ENCODE results near the gene KCNMA1.

KCNMA1 gene

GRCh38 chr10:77361426-77361825, 276.2 kb downstream of the KCNMA1 start:
- no peak for DNase-seq (ENCODE audit: low read depth)
- H3K4me3 ChIP-seq (ENCODE audit: low read depth, low read length), result no peak overlapping the region
- TF ChIP-seq CTCF (IDR thresholded peaks at IDR 0.05; ENCODE audit: insufficient read depth, low read depth, low read length, missing control alignments), result no peak

GRCh38 chr10:77360835-77361234, 276.8 kb downstream of the KCNMA1 start:
- DNase-seq (ENCODE audit: low read depth), result no peak
- no peak for TF ChIP-seq CTCF (IDR thresholded peaks at IDR 0.05; ENCODE audit: insufficient read depth, low read depth, low read length, missing control alignments)
- no peak overlapping the region for H3K4me3 ChIP-seq (ENCODE audit: low read depth, low read length)

- no peak overlapping the region for H3K4me3 ChIP-seq (ENCODE audit: low read depth, low read length)
- no peak for DNase-seq (ENCODE audit: low read depth)
- TF ChIP-seq CTCF (IDR thresholded peaks at IDR 0.05; ENCODE audit: insufficient read depth, low read depth, low read length, missing control alignments), result no peak
Measured at GRCh38 chr10:77359950-77360520, 277.6 kb downstream of the KCNMA1 start.

- DNase-seq (ENCODE audit: low read depth), result no peak
- no peak for TF ChIP-seq CTCF (IDR thresholded peaks at IDR 0.05; ENCODE audit: insufficient read depth, low read depth, low read length, missing control alignments)
- no peak overlapping the region for H3K4me3 ChIP-seq (ENCODE audit: low read depth, low read length)
Measured at GRCh38 chr10:77359287-77359691, 278.3 kb downstream of the KCNMA1 start.

DNA sequence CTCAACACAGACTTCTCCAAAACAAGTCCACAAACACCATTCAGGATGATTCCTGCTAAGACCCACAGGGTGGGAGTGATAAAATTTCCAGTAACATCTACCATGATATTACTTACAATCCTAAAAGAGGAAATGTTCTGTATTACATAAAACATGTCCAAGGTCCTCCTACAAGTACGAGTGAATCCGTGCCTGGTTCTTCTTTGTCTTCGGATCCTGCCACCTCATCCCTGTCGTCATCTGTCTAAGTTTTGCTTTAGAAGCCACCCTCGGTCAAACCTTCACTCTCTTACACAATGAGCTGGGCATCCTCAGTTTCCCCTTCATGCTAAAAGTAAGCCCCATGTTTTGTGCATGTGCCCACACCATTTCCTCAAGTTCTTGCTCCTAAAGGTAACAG, 279.0 kb downstream of the KCNMA1 start:
- no peak overlapping the region for H3K4me3 ChIP-seq (ENCODE audit: low read depth, low read length)
- no peak for TF ChIP-seq CTCF (IDR thresholded peaks at IDR 0.05; ENCODE audit: insufficient read depth, low read depth, low read length, missing control alignments)
- DNase-seq (ENCODE audit: low read depth), result no peak

DNA sequence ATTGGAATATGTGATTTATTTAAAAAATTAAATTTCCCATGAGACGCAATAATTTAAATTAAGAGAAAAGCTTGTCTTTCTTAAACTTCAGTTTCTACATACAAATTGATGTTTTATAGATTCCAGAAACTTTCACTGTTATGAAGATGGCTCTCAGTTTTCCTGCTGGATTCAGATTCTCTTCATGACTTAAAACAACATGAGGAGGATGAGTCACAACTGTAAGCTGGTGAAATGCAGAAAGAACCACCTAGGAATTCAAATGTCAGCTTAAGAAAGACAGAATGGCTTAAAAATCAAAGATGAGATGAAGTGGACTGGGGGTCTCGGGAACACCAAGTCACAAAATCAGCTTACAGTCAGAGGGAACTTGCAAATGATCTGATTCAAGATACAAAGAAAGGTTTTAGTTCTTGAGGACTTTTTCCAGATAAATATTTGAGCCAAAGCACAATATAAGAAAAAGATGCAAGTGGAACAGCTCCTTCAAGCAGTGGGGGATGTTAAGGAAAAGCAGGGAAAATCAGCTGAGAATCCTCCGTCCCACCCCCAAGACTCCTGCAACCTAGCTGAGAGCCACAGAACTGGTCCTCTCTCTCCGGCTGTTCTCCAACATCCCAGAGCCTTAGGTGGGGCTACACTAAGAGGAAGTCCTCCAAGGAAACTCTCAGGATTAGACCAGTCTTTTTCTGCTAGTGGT, 279.8 kb downstream of the KCNMA1 start:
- DNase-seq (ENCODE audit: low read depth), result no peak
- no peak overlapping the region for H3K4me3 ChIP-seq (ENCODE audit: low read depth, low read length)
- TF ChIP-seq CTCF (IDR thresholded peaks at IDR 0.05; ENCODE audit: insufficient read depth, low read depth, low read length, missing control alignments), result no peak

- DNase-seq (ENCODE audit: low read depth), result no peak
- no peak overlapping the region for H3K4me3 ChIP-seq (ENCODE audit: low read depth, low read length)
- TF ChIP-seq CTCF (IDR thresholded peaks at IDR 0.05; ENCODE audit: insufficient read depth, low read depth, low read length, missing control alignments), result no peak
Measured at GRCh38 chr10:77357185-77357584, 280.4 kb downstream of the KCNMA1 start.

All from GM12865 (cell line).